Gastrocnemius medialis (tissue), 4 donors: ENCODE data around the gene LRP1-AS.

Source experiments
- CTCF ChIP-seq, 5 experiments: fragments of 450-650 bp in 3 of 5; fragments of 200-600 bp in 2 of 5; sonication (generic) in 2 of 5; IDR thresholded peaks in 4 of 5; conservative IDR thresholded peaks in 1 of 5; 1 replicate in 4 of 5; 2 replicates in 1 of 5; pipeline ENCODE4 v1.5.1; 2016 to 2019; ENCODE audit warnings: antibody characterized with exemption in 5 of 5, mild to moderate bottlenecking in 3 of 5, moderate library complexity in 3 of 5
- POLR2A ChIP-seq, 2 donors: fragments of 450-650 bp; IDR thresholded peaks; one replicate each; pipeline ENCODE4 v1.6.1; 2017; ENCODE audit warnings: antibody characterized with exemption in 2 of 2, mild to moderate bottlenecking in 2 of 2, moderate library complexity in 2 of 2

- no peak for TF ChIP-seq CTCF (IDR thresholded peaks at IDR 0.05 in 4 of 5, conservative IDR thresholded peaks at IDR 0.05 in 1 of 5)
- TF ChIP-seq POLR2A (IDR thresholded peaks at IDR 0.05): no peak
Measured at GRCh38 chr12:57195186-57195585, 47.8 kb upstream of the LRP1-AS start.
